GM23338 (cell line): ENCODE measurements around the gene ARHGEF3. TPM values are rescaled to one million over a fixed set of nuclear protein-coding genes. Genes with fewer than 3 reads are reported as not detected.

Experiments used
- ATAC-seq: fragments of 200-7000 bp; cut with Tn5 transposase; 3 replicates; pipeline ENCODE4 v1.9.1; 2020
- DNase-seq: peaks from one replicate; pipeline ENCODE4 v3.0.0-alpha.2; 2015; ENCODE audit warnings: low spot score
- H2AFZ ChIP-seq: fragments of 200-600 bp; sonication (generic); 2 replicates; pipeline ENCODE4 v1.8.0; 2016; ENCODE audit warnings: antibody characterized with exemption, mild to moderate bottlenecking, moderate library complexity
- H3F3A ChIP-seq: fragments of 200-600 bp; sonication (generic); replicated peaks from 2 replicates; pipeline ENCODE4 v1.8.0; 2017; ENCODE audit warnings: antibody characterized with exemption, mixed run types, low read depth
- H3K27ac ChIP-seq: fragments of 200-600 bp; sonication (generic); 2 replicates; pipeline ENCODE4 v1.6.1; 2016; ENCODE audit warnings: low read depth
- H3K27me3 ChIP-seq: fragments of 200-600 bp; sonication (generic); 2 replicates; pipeline ENCODE4 v1.8.0; 2016; ENCODE audit warnings: mild to moderate bottlenecking, mixed run types, moderate library complexity; ENCODE audit not compliant: insufficient read depth
- H3K36me3 ChIP-seq: fragments of 200-600 bp; sonication (generic); 2 replicates; pipeline ENCODE4 v1.8.0; 2016; ENCODE audit warnings: mild to moderate bottlenecking; ENCODE audit not compliant: insufficient read depth
- H3K4me1 ChIP-seq: fragments of 200-600 bp; sonication (generic); 2 replicates; pipeline ENCODE4 v1.8.0; 2016; ENCODE audit warnings: mild to moderate bottlenecking, moderate library complexity; ENCODE audit not compliant: insufficient read depth
- H3K4me2 ChIP-seq: fragments of 200-600 bp; sonication (generic); 2 replicates; pipeline ENCODE4 v1.7.1; 2017; ENCODE audit warnings: mixed run types
- H3K4me3 ChIP-seq: fragments of 200-600 bp; sonication (generic); 2 replicates; pipeline ENCODE4 v1.6.1; 2016; ENCODE audit warnings: mixed run types
- H3K79me2 ChIP-seq: fragments of 200-600 bp; sonication (generic); replicated peaks from 2 replicates; pipeline ENCODE4 v1.8.0; 2017; ENCODE audit warnings: mild to moderate bottlenecking; ENCODE audit not compliant: insufficient read depth
- H3K9me2 ChIP-seq: fragments of 200-600 bp; sonication (generic); 2 replicates; pipeline ENCODE4 v1.8.0; 2017; ENCODE audit not compliant: insufficient read depth
- H4K20me1 ChIP-seq: fragments of 200-600 bp; sonication (generic); replicated peaks from 2 replicates; pipeline ENCODE4 v1.8.0; 2017; ENCODE audit warnings: mild to moderate bottlenecking; ENCODE audit not compliant: insufficient read depth
- H3K27ac Mint-ChIP-seq: 2 replicates; pipeline ENCODE4 v1.8.0; 2020; ENCODE audit warnings: inconsistent platforms, mild to moderate bottlenecking, moderate library complexity, mixed read lengths
- H3K27me3 Mint-ChIP-seq: 3 replicates; pipeline ENCODE4 v1.8.0; 2022; ENCODE audit warnings: low read depth, mild to moderate bottlenecking, moderate library complexity, mixed read lengths, inconsistent platforms; ENCODE audit not compliant: insufficient read depth, poor library complexity
- H3K36me3 Mint-ChIP-seq: 3 replicates; pipeline ENCODE4 v1.8.0; 2021; ENCODE audit warnings: low read depth, mild to moderate bottlenecking, inconsistent platforms, moderate library complexity, mixed read lengths
- H3K4me1 Mint-ChIP-seq: 3 replicates; pipeline ENCODE4 v1.8.0; 2020; ENCODE audit warnings: mild to moderate bottlenecking, inconsistent platforms, mixed read lengths
- H3K4me3 Mint-ChIP-seq: 3 replicates; pipeline ENCODE4 v1.8.0; 2021; ENCODE audit warnings: moderate library complexity, mild to moderate bottlenecking, inconsistent platforms, mixed read lengths
- H3K9me3 Mint-ChIP-seq: 3 replicates; pipeline ENCODE4 v1.8.0; 2020; ENCODE audit warnings: moderate library complexity, mild to moderate bottlenecking, inconsistent platforms, mixed read lengths
- EZH2phosphoT487 ChIP-seq: fragments of 200-600 bp; sonication (generic); IDR thresholded peaks from one replicate; pipeline ENCODE4 v1.8.1; 2018; ENCODE audit warnings: antibody characterized with exemption; ENCODE audit not compliant: unreplicated experiment
- NANOG ChIP-seq: IDR thresholded peaks from 2 replicates; pipeline ENCODE4 v1.6.1; 2016; ENCODE audit warnings: antibody characterized with exemption, borderline replicate concordance
- STAT1 ChIP-seq: IDR thresholded peaks from one replicate; pipeline ENCODE4 v1.6.1; 2016; ENCODE audit warnings: antibody characterized with exemption; ENCODE audit not compliant: unreplicated experiment
- ZNF331 ChIP-seq: fragments of 250-450 bp; sonication (Bioruptor Pico); IDR thresholded peaks from 2 replicates; pipeline ENCODE4 v1.5.0; 2020; ENCODE audit warnings: low read depth, mild to moderate bottlenecking, moderate library complexity
- polyA plus RNA-seq: library from polyadenylated mRNA; unstranded; fragments of >200 nt; fragmentation: Nextera tagmentation; extraction: Ambion mirVana; gene quantifications from 2 replicates; pipeline ENCODE4 v1.2.1, GENCODE V29; 2016
- total RNA-seq: library from RNA; depleted of rRNA; stranded (reverse); fragments of >200 nt; shearing (Covaris generic); gene quantifications from 2 replicates; pipeline ENCODE4 v1.2.3, GENCODE V29; 2014
- TF ChIP-seq, protein P1 (sequence below), 2 experiments: fragments of 200-600 bp in 1 of 2; sonication (generic) in 1 of 2; conservative IDR thresholded peaks; 2 replicates each; pipeline versions ENCODE4 v1.5.1 to v1.6.1; 2016 to 2017; ENCODE audit warnings: antibody characterized with exemption in 2 of 2, low read depth in 2 of 2, mild to moderate bottlenecking in 2 of 2, moderate library complexity in 1 of 2

The ARHGEF3 gene
- total and polyA plus RNA-seq, 2 experiments from 2014 or later = 5.0 to 5.1 TPM

DNA sequence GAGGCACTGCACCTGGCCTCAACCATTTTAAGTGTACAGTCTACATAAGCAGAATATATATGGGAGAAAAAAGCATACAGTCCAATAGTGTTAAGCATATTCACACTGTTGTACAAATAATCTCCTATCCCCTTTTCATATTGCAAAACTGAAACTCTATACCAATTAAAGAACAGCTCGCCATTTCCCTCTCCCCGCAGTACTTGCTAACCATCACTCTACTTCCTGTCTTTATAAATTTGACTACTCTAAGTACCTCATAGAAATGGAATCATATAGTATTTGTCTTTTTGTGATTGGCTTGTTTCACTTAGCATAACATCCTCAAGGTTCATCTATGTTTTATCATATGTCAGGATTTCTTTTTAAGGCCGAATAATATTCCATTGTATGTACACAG is 97.0 kb downstream of the ARHGEF3 start:
- TF ChIP-seq EZH2phosphoT487 = no peak
- no peak for TF ChIP-seq ZNF331
- no peak for TF ChIP-seq NANOG
- TF ChIP-seq, protein P1, sequence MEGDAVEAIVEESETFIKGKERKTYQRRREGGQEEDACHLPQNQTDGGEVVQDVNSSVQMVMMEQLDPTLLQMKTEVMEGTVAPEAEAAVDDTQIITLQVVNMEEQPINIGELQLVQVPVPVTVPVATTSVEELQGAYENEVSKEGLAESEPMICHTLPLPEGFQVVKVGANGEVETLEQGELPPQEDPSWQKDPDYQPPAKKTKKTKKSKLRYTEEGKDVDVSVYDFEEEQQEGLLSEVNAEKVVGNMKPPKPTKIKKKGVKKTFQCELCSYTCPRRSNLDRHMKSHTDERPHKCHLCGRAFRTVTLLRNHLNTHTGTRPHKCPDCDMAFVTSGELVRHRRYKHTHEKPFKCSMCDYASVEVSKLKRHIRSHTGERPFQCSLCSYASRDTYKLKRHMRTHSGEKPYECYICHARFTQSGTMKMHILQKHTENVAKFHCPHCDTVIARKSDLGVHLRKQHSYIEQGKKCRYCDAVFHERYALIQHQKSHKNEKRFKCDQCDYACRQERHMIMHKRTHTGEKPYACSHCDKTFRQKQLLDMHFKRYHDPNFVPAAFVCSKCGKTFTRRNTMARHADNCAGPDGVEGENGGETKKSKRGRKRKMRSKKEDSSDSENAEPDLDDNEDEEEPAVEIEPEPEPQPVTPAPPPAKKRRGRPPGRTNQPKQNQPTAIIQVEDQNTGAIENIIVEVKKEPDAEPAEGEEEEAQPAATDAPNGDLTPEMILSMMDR (conservative IDR thresholded peaks at IDR 0.05; ENCODE audit: low read depth in 2 of 2) = no peak
- no peak for ATAC-seq
- H3K9me2 ChIP-seq = no peaks in the 10 kb centered on the region
- Mint-ChIP-seq H3K4me3 (no peak overlapping the region), H3K27ac (no peak overlapping the region), H3K4me1 (peaks cover 6% of the 10 kb centered on the region; the same call in 2 of the 3 replicates), H3K36me3 (no peaks in the 10 kb centered on the region), H3K9me3 (no peaks in the 10 kb centered on the region; the same call in 2 of the 3 replicates), H3K27me3 (peaks cover 2% of the 10 kb centered on the region)
- H3K4me3 ChIP-seq = no peak overlapping the region
- no peak overlapping the region for H3K27ac ChIP-seq
- no peaks in the 10 kb centered on the region for H3F3A ChIP-seq
- no peaks in the 10 kb centered on the region for H3K79me2 ChIP-seq
- H3K4me2 ChIP-seq = no peak overlapping the region
- no peaks in the 10 kb centered on the region for H3K27me3 ChIP-seq
- no peaks in the 10 kb centered on the region for H4K20me1 ChIP-seq
- H2AFZ ChIP-seq = no peak overlapping the region
- no peak for DNase-seq
- H3K36me3 ChIP-seq = no peaks in the 10 kb centered on the region
- H3K4me1 ChIP-seq = no peaks in the 10 kb centered on the region

- Mint-ChIP-seq H3K27ac (no peak overlapping the region), H3K36me3 (no peaks in the 10 kb centered on the region), H3K27me3 (peaks cover 6% of the 10 kb centered on the region), H3K4me1 (peaks cover 6% of the 10 kb centered on the region; the same call in 2 of the 3 replicates), H3K9me3 (no peaks in the 10 kb centered on the region; the same call in 2 of the 3 replicates), H3K4me3 (no peak overlapping the region)
- Histone ChIP-seq H3F3A (no peaks in the 10 kb centered on the region), H3K4me1 (no peaks in the 10 kb centered on the region), H3K27me3 (no peaks in the 10 kb centered on the region), H3K9me2 (no peaks in the 10 kb centered on the region), H3K4me3 (no peak overlapping the region), H3K27ac (no peak overlapping the region), H3K79me2 (no peaks in the 10 kb centered on the region), H2AFZ (no peak overlapping the region), H3K36me3 (no peaks in the 10 kb centered on the region), H4K20me1 (no peaks in the 10 kb centered on the region), H3K4me2 (no peak overlapping the region)
- TF ChIP-seq STAT1 = no peak
- TF ChIP-seq, protein P1 (conservative IDR thresholded peaks at IDR 0.05; ENCODE audit: low read depth in 2 of 2) = peak; percentile 73 to 98
- DNase-seq (peak; percentile 82), ATAC-seq (peak; percentile 47; the same call in 2 of the 3 replicates)
Observed at GRCh38 chr3:56702490-56703315, 99.0 kb downstream of the ARHGEF3 start.
